IPS-18a (cell line): Measurements from ENCODE around the gene LDB3.

ENCODE experiments used
- H3K27ac ChIP-seq: one replicate; pipeline ENCODE4 v1.5.1; 2013; ENCODE audit warnings: low read length
- H3K27me3 ChIP-seq: one replicate; pipeline ENCODE4 v1.6.1; 2013; ENCODE audit warnings: mild to moderate bottlenecking, low read length; ENCODE audit not compliant: control insufficient read depth, insufficient read depth
- H3K36me3 ChIP-seq: one replicate; pipeline ENCODE4 v1.6.1; 2013; ENCODE audit warnings: low read depth, low read length; ENCODE audit not compliant: control insufficient read depth
- H3K4me1 ChIP-seq: one replicate; pipeline ENCODE4 v1.6.1; 2013; ENCODE audit warnings: low read depth, low read length; ENCODE audit not compliant: control insufficient read depth
- H3K4me3 ChIP-seq: one replicate; pipeline ENCODE4 v1.5.1; 2013; ENCODE audit warnings: low read length
- H3K9ac ChIP-seq: one replicate; pipeline ENCODE4 v1.6.1; 2013; ENCODE audit warnings: mild to moderate bottlenecking, low read length, moderate library complexity
- H3K9me3 ChIP-seq: one replicate; pipeline ENCODE4 v1.6.1; 2013; ENCODE audit warnings: low read depth, low read length; ENCODE audit not compliant: control insufficient read depth

Gene LDB3

GRCh38 chr10:86768412-86769062 is 100.2 kb downstream of the LDB3 start:
- Histone ChIP-seq H3K27ac (no peak overlapping the region), H3K9me3 (no peaks in the 10 kb centered on the region), H3K27me3 (no peaks in the 10 kb centered on the region), H3K36me3 (no peaks in the 10 kb centered on the region), H3K4me3 (no peak overlapping the region), H3K4me1 (peaks cover 37% of the 10 kb centered on the region), H3K9ac (no peak overlapping the region)

- Histone ChIP-seq H3K4me1 (peaks cover 45% of the 10 kb centered on the region), H3K27me3 (no peaks in the 10 kb centered on the region), H3K9me3 (no peaks in the 10 kb centered on the region), H3K4me3 (no peak overlapping the region), H3K27ac (no peak overlapping the region), H3K9ac (no peak overlapping the region), H3K36me3 (no peaks in the 10 kb centered on the region)
These were observed 101.7 kb downstream of the LDB3 start for GRCh38 chr10:86769991-86770390.

- no peaks in the 10 kb centered on the region for H3K27me3 ChIP-seq
- H3K36me3 ChIP-seq: no peaks in the 10 kb centered on the region
- H3K4me3 ChIP-seq: no peak overlapping the region
- H3K4me1 ChIP-seq: peaks cover 50% of the 10 kb centered on the region
- no peak overlapping the region for H3K9ac ChIP-seq
- no peak overlapping the region for H3K27ac ChIP-seq
- no peaks in the 10 kb centered on the region for H3K9me3 ChIP-seq
These were observed 102.2 kb downstream of the LDB3 start for GRCh38 chr10:86770412-86770960.

GRCh38 chr10:86773498-86773897 is 105.2 kb downstream of the LDB3 start:
- Histone ChIP-seq H3K36me3 (no peaks in the 10 kb centered on the region), H3K9me3 (no peaks in the 10 kb centered on the region), H3K4me1 (peaks cover 40% of the 10 kb centered on the region)

GRCh38 chr10:86775056-86775869 is 107.0 kb downstream of the LDB3 start:
- no peak overlapping the region for H3K9ac ChIP-seq
- H3K4me1 ChIP-seq: peaks cover 23% of the 10 kb centered on the region
- no peak overlapping the region for H3K4me3 ChIP-seq
- H3K36me3 ChIP-seq: peaks cover 7% of the 10 kb centered on the region
- no peaks in the 10 kb centered on the region for H3K9me3 ChIP-seq
- no peak overlapping the region for H3K27ac ChIP-seq
- no peaks in the 10 kb centered on the region for H3K27me3 ChIP-seq

More at GRCh38 chr10:86773498-86773897, 105.2 kb downstream of the LDB3 start:
- no peak overlapping the region for H3K9ac ChIP-seq
- H3K27me3 ChIP-seq: no peaks in the 10 kb centered on the region
- no peak overlapping the region for H3K4me3 ChIP-seq
- H3K27ac ChIP-seq: no peak overlapping the region

GRCh38 chr10:86775870-86776180 is 107.5 kb downstream of the LDB3 start:
- H3K27me3 ChIP-seq: no peaks in the 10 kb centered on the region
- no peak overlapping the region for H3K9ac ChIP-seq
- H3K9me3 ChIP-seq: no peaks in the 10 kb centered on the region
- H3K27ac ChIP-seq: no peak overlapping the region
- peaks cover 7% of the 10 kb centered on the region for H3K36me3 ChIP-seq
- H3K4me1 ChIP-seq: peaks cover 17% of the 10 kb centered on the region
- no peak overlapping the region for H3K4me3 ChIP-seq

GRCh38 chr10:86779220-86780017 is 111.1 kb downstream of the LDB3 start:
- H3K4me1 ChIP-seq: peaks cover 21% of the 10 kb centered on the region
- H3K9ac ChIP-seq: no peak overlapping the region
- H3K27me3 ChIP-seq: no peaks in the 10 kb centered on the region
- no peaks in the 10 kb centered on the region for H3K9me3 ChIP-seq
- H3K4me3 ChIP-seq: no peak overlapping the region
- H3K36me3 ChIP-seq: peaks cover 7% of the 10 kb centered on the region
- H3K27ac ChIP-seq: no peak overlapping the region

GRCh38 chr10:86782701-86783418 is 114.5 kb downstream of the LDB3 start:
- H3K9ac ChIP-seq: no peak overlapping the region
- H3K36me3 ChIP-seq: peaks cover 7% of the 10 kb centered on the region
- H3K27me3 ChIP-seq: no peaks in the 10 kb centered on the region
- peaks cover 36% of the 10 kb centered on the region for H3K4me1 ChIP-seq
- H3K9me3 ChIP-seq: no peaks in the 10 kb centered on the region
- H3K4me3 ChIP-seq: no peak overlapping the region
- H3K27ac ChIP-seq: no peak overlapping the region

- Histone ChIP-seq H3K27me3 (no peaks in the 10 kb centered on the region), H3K9me3 (no peaks in the 10 kb centered on the region), H3K4me1 (peaks cover 36% of the 10 kb centered on the region), H3K9ac (no peak overlapping the region), H3K27ac (no peak overlapping the region), H3K36me3 (no peaks in the 10 kb centered on the region), H3K4me3 (no peak overlapping the region)
These were observed 116.7 kb downstream of the LDB3 start for GRCh38 chr10:86785037-86785436.
